Gastrocnemius medialis (tissue), 4 donors: ENCODE measurements around the gene NCR3LG1.

Experiments used
- POLR2A ChIP-seq, 2 donors: fragments of 450-650 bp; IDR thresholded peaks; one replicate each; pipeline ENCODE4 v1.6.1; 2017; ENCODE audit warnings: antibody characterized with exemption in 2 of 2, mild to moderate bottlenecking in 2 of 2, moderate library complexity in 2 of 2
- TF ChIP-seq, protein P1 (sequence below), 5 experiments: fragments of 450-650 bp in 3 of 5; fragments of 200-600 bp in 2 of 5; sonication (generic) in 2 of 5; IDR thresholded peaks in 4 of 5; conservative IDR thresholded peaks in 1 of 5; 1 replicate in 4 of 5; 2 replicates in 1 of 5; pipeline ENCODE4 v1.5.1; 2016 to 2019; ENCODE audit warnings: antibody characterized with exemption in 5 of 5, mild to moderate bottlenecking in 3 of 5, moderate library complexity in 3 of 5

DNA sequence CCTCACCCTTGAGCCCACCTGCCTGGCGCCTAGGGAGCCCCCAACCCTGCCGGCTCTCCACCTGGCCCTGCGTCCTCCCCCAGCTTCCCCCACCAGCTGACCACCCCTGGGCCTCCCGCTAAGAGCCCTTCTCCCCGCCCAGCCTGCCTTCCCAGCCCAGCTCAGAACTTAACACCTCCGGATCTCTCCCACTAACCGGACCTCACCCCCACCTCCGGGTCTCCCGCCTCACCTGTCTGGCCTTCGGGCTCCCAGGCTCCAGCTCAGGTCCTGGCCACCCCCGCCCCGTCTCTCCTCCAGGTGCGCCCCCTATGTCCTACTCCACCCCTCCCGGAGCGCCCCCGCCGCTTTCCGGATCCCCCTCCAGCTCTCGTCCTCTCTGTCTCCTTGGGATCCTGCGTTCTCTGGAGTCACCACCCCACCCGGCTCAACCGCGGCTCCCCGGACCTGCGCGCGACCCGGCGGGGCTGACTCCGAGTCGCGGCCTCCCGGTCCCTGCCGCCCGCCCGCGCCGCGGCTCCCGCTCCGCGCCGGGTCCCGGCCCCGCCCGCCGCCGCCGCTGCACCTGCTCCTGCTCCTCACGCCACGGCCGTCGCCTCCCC is 37.1 kb downstream of the NCR3LG1 start, which contains the start of gene KCNJ11:
- TF ChIP-seq, protein P1, sequence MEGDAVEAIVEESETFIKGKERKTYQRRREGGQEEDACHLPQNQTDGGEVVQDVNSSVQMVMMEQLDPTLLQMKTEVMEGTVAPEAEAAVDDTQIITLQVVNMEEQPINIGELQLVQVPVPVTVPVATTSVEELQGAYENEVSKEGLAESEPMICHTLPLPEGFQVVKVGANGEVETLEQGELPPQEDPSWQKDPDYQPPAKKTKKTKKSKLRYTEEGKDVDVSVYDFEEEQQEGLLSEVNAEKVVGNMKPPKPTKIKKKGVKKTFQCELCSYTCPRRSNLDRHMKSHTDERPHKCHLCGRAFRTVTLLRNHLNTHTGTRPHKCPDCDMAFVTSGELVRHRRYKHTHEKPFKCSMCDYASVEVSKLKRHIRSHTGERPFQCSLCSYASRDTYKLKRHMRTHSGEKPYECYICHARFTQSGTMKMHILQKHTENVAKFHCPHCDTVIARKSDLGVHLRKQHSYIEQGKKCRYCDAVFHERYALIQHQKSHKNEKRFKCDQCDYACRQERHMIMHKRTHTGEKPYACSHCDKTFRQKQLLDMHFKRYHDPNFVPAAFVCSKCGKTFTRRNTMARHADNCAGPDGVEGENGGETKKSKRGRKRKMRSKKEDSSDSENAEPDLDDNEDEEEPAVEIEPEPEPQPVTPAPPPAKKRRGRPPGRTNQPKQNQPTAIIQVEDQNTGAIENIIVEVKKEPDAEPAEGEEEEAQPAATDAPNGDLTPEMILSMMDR (IDR thresholded peaks at IDR 0.05 in 4 of 5, conservative IDR thresholded peaks at IDR 0.05 in 1 of 5): no peak
- peak; percentile 88 to 91 for TF ChIP-seq POLR2A (IDR thresholded peaks at IDR 0.05)
